SH-SY5Y (cell line): Measurements from ENCODE around the gene AUP1.

Experiments used
- GATA2 ChIP-seq: IDR thresholded peaks from 2 replicates; pipeline ENCODE4 v1.6.1; 2011; ENCODE audit warnings: mild to moderate bottlenecking, low read depth, low read length
- GATA3 ChIP-seq: IDR thresholded peaks from 2 replicates; pipeline ENCODE4 v1.6.1; 2011; ENCODE audit warnings: low read depth, mild to moderate bottlenecking, low read length, moderate library complexity

DNA sequence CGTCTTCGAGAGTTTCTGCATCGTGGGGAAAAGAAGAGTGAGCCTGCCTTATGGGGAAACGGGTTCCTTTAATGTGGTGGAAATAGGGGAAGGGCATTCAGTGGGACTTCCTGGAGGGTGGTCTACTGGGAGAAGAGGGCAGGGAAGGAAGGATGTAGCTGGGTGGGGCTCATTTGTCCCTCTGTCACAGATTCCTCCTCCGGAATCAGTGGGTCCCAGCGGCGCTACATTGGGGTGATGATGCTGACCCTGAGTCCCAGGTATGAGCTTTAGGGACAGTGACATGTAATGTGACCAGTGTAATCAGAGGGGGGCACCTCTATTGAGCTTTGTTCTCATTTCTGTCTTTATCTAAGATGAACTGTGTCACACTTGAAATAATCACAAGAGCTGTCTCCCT, 2.2 kb upstream of the AUP1 start:
- no peak for TF ChIP-seq GATA2
- no peak for TF ChIP-seq GATA3
